Mucosa of descending colon (tissue), 3 donors: ENCODE data around the gene SLC25A29. TPM values are rescaled to one million over a fixed set of nuclear protein-coding genes. Genes with fewer than 3 reads are reported as not detected.

ENCODE experiments used
- ATAC-seq: fragments of 200-7000 bp; cut with Tn5 transposase; one replicate; pipeline ENCODE4 v1.9.1; 2020; ENCODE audit warnings: mild to moderate bottlenecking, moderate library complexity
- DNase-seq, 3 donors: peaks; one replicate each; pipeline ENCODE4 v3.0.0-alpha.2; 2020
- H3K36me3 ChIP-seq: fragments of 200-600 bp; one replicate; pipeline ENCODE4 v1.8.0; 2021; ENCODE audit warnings: low read depth, mild to moderate bottlenecking
- H3K4me1 ChIP-seq: fragments of 200-600 bp; one replicate; pipeline ENCODE4 v1.8.0; 2021; ENCODE audit warnings: low read depth, mild to moderate bottlenecking
- H3K4me3 ChIP-seq: fragments of 200-600 bp; one replicate; pipeline ENCODE4 v1.8.0; 2021; ENCODE audit warnings: mild to moderate bottlenecking
- H3K9me3 ChIP-seq: fragments of 200-600 bp; one replicate; pipeline ENCODE4 v1.8.0; 2021; ENCODE audit warnings: mild to moderate bottlenecking
- CTCF ChIP-seq: fragments of 200-600 bp; IDR thresholded peaks from one replicate; pipeline ENCODE4 v1.8.0; 2022; ENCODE audit warnings: antibody characterized with exemption, mild to moderate bottlenecking
- intact Hi-C, 2 donors: fragments of 100-400 bp; cut with DNase I in 1 of 2; cut with micrococcal nuclease in 1 of 2; formaldehyde crosslinking; loops; one replicate each; pipeline versions ENCODE4 v1.11.0 to v1.11.1; 2022; cut with DNase I, micrococcal nuclease
- total RNA-seq, 3 donors: library from RNA; stranded (reverse); fragmentation: NEBNext Ultra II Directional in 2 of 3; extraction: Animal tissue kit (Norgen Biotek cat#: 25700) in 2 of 3; gene quantifications; one replicate each; pipeline versions ENCODE4 v1.2.1 to v1.2.4, GENCODE V29; 2021 to 2023
- donor health status: DM: no; HTN: no; CAD: no; lungs with moderate emphysema.
- donor health status: DM: no; HTN: no; CAD: no.
- donor health status: DM: no; HTN: yes; CAD: no.

The SLC25A29 gene
- total RNA-seq, 3 donors from 2014 or later = 19.6 to 28.2 (median 28.1) TPM

- TF ChIP-seq CTCF = no peak
- H3K9me3 ChIP-seq = no peaks in the 10 kb centered on the region
- no peaks in the 10 kb centered on the region for H3K36me3 ChIP-seq
- DNase-seq = no peak
- intact Hi-C loops = no loop called here
- H3K4me3 ChIP-seq = no peak overlapping the region
- H3K4me1 ChIP-seq = no peaks in the 10 kb centered on the region
- no peak for ATAC-seq
Observed at GRCh38 chr14:100333827-100334226, 27.6 kb upstream of the SLC25A29 start.

DNA sequence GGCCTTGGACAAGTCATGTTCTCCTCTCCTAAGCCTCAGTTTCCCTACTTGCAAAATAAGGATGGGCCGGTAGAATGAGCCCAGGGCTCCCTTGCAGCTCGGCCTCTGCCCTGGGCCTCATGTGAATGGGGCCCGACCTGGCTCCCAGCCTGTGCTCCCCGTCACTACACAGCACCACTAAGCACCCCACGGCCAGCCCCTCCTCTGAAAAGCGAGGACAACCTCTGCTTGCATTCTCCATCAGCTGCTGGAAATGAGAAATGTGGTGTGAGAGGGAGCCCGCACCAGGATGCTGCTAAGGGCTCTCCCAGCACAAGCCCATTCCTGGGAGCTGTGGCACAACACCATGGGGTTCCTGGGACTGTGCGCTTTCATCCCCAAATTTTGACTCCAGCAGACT is 27.1 kb upstream of the SLC25A29 start:
- H3K4me3 ChIP-seq = no peak overlapping the region
- no peak for TF ChIP-seq CTCF
- no peaks in the 10 kb centered on the region for H3K9me3 ChIP-seq
- no peak for ATAC-seq
- no peaks in the 10 kb centered on the region for H3K36me3 ChIP-seq
- H3K4me1 ChIP-seq = peaks cover 3% of the 10 kb centered on the region
- intact Hi-C loops = no loop called here
- DNase-seq = no peak

GRCh38 chr14:100332797-100333196 is 26.6 kb upstream of the SLC25A29 start:
- TF ChIP-seq CTCF = no peak
- peaks cover 4% of the 10 kb centered on the region for H3K4me1 ChIP-seq
- H3K4me3 ChIP-seq = no peak overlapping the region
- intact Hi-C loops = no loop called here
- DNase-seq = no peak
- H3K36me3 ChIP-seq = no peaks in the 10 kb centered on the region
- no peaks in the 10 kb centered on the region for H3K9me3 ChIP-seq
- no peak for ATAC-seq

DNA sequence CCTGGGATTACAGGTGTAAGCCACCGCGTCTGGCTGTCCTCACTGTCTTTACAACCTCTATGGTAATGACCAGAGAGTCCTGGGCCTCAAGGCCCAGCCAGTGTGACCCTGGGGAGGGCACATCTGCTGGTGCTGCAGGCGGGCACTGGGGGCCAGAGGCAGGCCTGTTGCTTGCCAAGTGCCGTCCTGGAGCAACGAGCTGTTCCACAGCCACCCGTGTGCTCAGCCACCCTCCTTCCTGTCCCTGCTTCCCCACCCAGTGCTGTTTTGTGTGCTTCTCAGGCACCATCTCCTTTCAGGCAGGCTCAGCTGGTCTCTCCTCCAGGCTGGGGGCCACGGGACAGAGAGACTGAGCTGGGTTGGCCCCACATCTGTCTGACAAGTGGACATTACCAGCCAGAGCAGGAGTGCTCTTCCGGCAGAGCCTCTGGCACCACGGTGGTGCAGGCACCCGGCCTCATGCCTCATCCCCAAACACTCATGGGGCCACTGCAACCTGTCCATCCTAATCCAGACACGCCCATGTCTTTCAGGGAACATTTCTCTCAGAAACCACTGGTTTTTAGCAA is 25.9 kb upstream of the SLC25A29 start:
- peaks cover 4% of the 10 kb centered on the region for H3K4me1 ChIP-seq
- no peak overlapping the region for H3K4me3 ChIP-seq
- intact Hi-C loops = no loop called here
- TF ChIP-seq CTCF = no peak
- ATAC-seq (no peak), DNase-seq (no peak)
- H3K9me3 ChIP-seq = no peaks in the 10 kb centered on the region
- no peaks in the 10 kb centered on the region for H3K36me3 ChIP-seq

DNA sequence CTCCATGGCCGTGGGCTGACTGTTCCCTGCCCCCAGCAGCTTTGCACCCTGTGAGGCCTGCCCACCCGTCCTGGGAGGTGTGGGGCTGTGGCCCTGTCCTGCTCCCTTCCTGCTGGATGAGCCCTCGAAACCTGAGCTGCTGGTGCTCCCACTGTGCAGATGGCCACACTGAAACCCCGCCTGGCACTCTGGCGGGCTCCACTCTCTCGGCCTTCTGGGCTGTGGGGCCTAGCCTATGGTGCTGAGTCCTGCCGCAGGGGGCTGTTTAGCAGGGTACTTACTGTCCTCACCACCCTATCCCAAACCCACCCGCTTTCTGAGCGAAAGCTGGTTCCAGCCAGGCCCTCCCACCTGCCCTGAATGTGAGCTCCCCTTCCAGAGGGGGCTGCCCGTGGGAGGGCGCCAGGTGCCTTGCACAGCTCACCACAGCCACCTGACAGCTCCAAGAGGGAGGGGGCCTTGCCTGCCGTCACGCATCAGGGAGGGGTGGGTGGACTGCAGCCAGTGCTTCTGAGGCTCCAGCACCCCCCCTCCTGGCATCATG is 24.2 kb upstream of the SLC25A29 start:
- intact Hi-C loops = no loop called here
- Histone ChIP-seq H3K4me1 (peaks cover 4% of the 10 kb centered on the region), H3K4me3 (no peak overlapping the region), H3K9me3 (no peaks in the 10 kb centered on the region), H3K36me3 (no peaks in the 10 kb centered on the region)
- no peak for DNase-seq
- no peak for TF ChIP-seq CTCF
- ATAC-seq = no peak

- intact Hi-C loops = no loop called here
- H3K4me3 ChIP-seq = no peak overlapping the region
- ATAC-seq = no peak
- H3K36me3 ChIP-seq = no peaks in the 10 kb centered on the region
- TF ChIP-seq CTCF = no peak
- no peak for DNase-seq
- H3K9me3 ChIP-seq = no peaks in the 10 kb centered on the region
- H3K4me1 ChIP-seq = peaks cover 4% of the 10 kb centered on the region
Observed at GRCh38 chr14:100330007-100330344, 23.7 kb upstream of the SLC25A29 start.
